SKM-1 treated with dmso at 0.1 percent for 144 hours (cell line): ENCODE results near the gene SLC35G2.
"Not testable (repeated sequence)": the region's sequence is repeated elsewhere in the genome, so short reads cannot be mapped to it uniquely, and the experiment has no call there.

Source experiments
- DNase-seq: peaks from one replicate; lab custom pipeline; 2025; ENCODE audit not compliant: unreplicated experiment; lab: John Stamatoyannopoulos, UW

Gene SLC35G2

GRCh38 chr3:136885357-136886213 lies 66.7 kb downstream of the SLC35G2 start:
- DNase-seq = no peak

- DNase-seq = no peak
These were observed 71.0 kb downstream of the SLC35G2 start for GRCh38 chr3:136889947-136890346.

- DNase-seq = no peak
These were observed 73.3 kb downstream of the SLC35G2 start for GRCh38 chr3:136891934-136892855.

- DNase-seq = no peak
These were observed 75.0 kb downstream of the SLC35G2 start for GRCh38 chr3:136893848-136894443.

- DNase-seq = not testable (repeated sequence)
These were observed 78.2 kb downstream of the SLC35G2 start for GRCh38 chr3:136897171-136897570.

- DNase-seq = no peak
These were observed 79.6 kb downstream of the SLC35G2 start for GRCh38 chr3:136898549-136898948.

- no peak for DNase-seq
These were observed 80.0 kb downstream of the SLC35G2 start for GRCh38 chr3:136898954-136899353.

GRCh38 chr3:136899622-136900158 lies 80.8 kb downstream of the SLC35G2 start:
- DNase-seq = no peak

- not testable (repeated sequence) for DNase-seq
These were observed 81.8 kb downstream of the SLC35G2 start for GRCh38 chr3:136900694-136901093.

GRCh38 chr3:136901391-136901790 lies 82.5 kb downstream of the SLC35G2 start:
- DNase-seq = no peak

- DNase-seq = not testable (repeated sequence)
These were observed 83.6 kb downstream of the SLC35G2 start for GRCh38 chr3:136902530-136902929.

GRCh38 chr3:136903899-136904298 lies 85.0 kb downstream of the SLC35G2 start:
- DNase-seq = no peak

GRCh38 chr3:136904746-136905145 lies 85.8 kb downstream of the SLC35G2 start:
- DNase-seq = no peak
